ENCODE measurements around the gene KCNC3.

KCNC3 gene

DNA sequence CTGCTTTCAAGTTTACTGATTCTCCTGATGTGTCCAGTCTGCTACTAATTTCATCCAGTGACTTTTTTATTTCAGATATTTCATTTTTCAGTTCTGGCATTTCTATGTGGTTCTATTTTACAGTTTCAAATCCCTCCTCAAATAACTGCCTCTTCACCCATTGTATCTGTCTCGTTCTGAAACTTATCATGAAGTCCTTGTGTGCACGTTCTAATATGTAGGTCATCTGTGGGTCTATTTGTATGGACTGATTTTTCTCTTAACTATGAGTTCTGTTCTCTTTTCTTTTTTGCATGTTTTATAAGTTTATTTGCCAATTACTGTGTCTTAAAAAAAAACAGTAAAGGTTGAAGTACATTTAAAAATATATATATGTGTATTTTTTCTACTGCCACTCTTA, 43.3 kb downstream of the KCNC3 start:
- TF ChIP-seq, protein P1, sequence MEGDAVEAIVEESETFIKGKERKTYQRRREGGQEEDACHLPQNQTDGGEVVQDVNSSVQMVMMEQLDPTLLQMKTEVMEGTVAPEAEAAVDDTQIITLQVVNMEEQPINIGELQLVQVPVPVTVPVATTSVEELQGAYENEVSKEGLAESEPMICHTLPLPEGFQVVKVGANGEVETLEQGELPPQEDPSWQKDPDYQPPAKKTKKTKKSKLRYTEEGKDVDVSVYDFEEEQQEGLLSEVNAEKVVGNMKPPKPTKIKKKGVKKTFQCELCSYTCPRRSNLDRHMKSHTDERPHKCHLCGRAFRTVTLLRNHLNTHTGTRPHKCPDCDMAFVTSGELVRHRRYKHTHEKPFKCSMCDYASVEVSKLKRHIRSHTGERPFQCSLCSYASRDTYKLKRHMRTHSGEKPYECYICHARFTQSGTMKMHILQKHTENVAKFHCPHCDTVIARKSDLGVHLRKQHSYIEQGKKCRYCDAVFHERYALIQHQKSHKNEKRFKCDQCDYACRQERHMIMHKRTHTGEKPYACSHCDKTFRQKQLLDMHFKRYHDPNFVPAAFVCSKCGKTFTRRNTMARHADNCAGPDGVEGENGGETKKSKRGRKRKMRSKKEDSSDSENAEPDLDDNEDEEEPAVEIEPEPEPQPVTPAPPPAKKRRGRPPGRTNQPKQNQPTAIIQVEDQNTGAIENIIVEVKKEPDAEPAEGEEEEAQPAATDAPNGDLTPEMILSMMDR (conservative IDR thresholded peaks at IDR 0.05; ENCODE audit: low read length): no peak
- TF ChIP-seq EZH2phosphoT487 (IDR thresholded peaks at IDR 0.05; ENCODE audit: borderline replicate concordance): no peak
- H3K9ac ChIP-seq (ENCODE audit: low read depth, low read length, poor library complexity, severe bottlenecking): no peak overlapping the region
- H3K36me3 ChIP-seq (ENCODE audit: insufficient read depth, low read length): no peaks in the 10 kb centered on the region
- no peaks in the 10 kb centered on the region for H3K27me3 ChIP-seq (ENCODE audit: insufficient read depth, low read length, poor library complexity, severe bottlenecking)
- H3K79me2 ChIP-seq (ENCODE audit: insufficient read depth, low read length): no peaks in the 10 kb centered on the region
- no peaks in the 10 kb centered on the region for H3F3A ChIP-seq (ENCODE audit: low read depth)
- no peaks in the 10 kb centered on the region for H4K20me1 ChIP-seq (ENCODE audit: insufficient read depth, low read length, poor library complexity, severe bottlenecking)
- peaks cover 9% of the 10 kb centered on the region; the same call in 1 of the 2 replicates for H3K9me3 ChIP-seq (ENCODE audit: insufficient read depth, low read depth, low read length)
- H3K4me2 ChIP-seq (ENCODE audit: low read depth, low read length, poor library complexity, severe bottlenecking): no peak overlapping the region
- H2AFZ ChIP-seq (ENCODE audit: low read length): no peak overlapping the region
- H3K4me1 ChIP-seq (ENCODE audit: insufficient read depth, low read length, poor library complexity, severe bottlenecking): no peaks in the 10 kb centered on the region
- H3K9me2 ChIP-seq (replicated peaks; ENCODE audit: low read depth, low read length): no peaks in the 10 kb centered on the region
- H3K4me3 ChIP-seq (ENCODE audit: low read length, poor library complexity, severe bottlenecking): no peak overlapping the region

DNA sequence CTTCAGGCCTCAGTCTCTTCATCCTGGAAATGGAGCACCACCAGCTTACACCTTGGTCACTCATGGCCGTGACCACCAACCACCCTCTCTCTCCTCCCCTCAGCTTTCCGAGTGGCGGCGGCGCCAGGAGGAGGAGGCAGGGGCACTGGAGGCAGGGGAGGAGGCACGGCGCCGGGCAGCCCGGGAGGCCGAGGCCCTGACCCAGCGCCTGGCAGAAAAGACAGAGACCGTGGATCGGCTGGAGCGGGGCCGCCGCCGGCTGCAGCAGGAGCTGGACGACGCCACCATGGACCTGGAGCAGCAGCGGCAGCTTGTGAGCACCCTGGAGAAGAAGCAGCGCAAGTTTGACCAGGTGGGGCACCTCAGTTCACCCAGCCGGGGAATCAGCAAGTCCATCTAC, 47.7 kb downstream of the KCNC3 start:
- no peaks in the 10 kb centered on the region for H4K20me1 ChIP-seq (ENCODE audit: insufficient read depth, low read length, poor library complexity, severe bottlenecking)
- no peak overlapping the region for H2AFZ ChIP-seq (ENCODE audit: low read length)
- no peaks in the 10 kb centered on the region for H3K79me2 ChIP-seq (ENCODE audit: insufficient read depth, low read length)
- no peaks in the 10 kb centered on the region for H3K4me1 ChIP-seq (ENCODE audit: insufficient read depth, low read length, poor library complexity, severe bottlenecking)
- H3K9me2 ChIP-seq (replicated peaks; ENCODE audit: low read depth, low read length): no peaks in the 10 kb centered on the region
- H3K4me3 ChIP-seq (ENCODE audit: low read length, poor library complexity, severe bottlenecking): no peak overlapping the region
- H3F3A ChIP-seq (ENCODE audit: low read depth): no peaks in the 10 kb centered on the region
- H3K27me3 ChIP-seq (ENCODE audit: insufficient read depth, low read length, poor library complexity, severe bottlenecking): no peaks in the 10 kb centered on the region
- H3K9me3 ChIP-seq (ENCODE audit: insufficient read depth, low read depth, low read length): peaks cover 5% of the 10 kb centered on the region; the same call in 1 of the 2 replicates
- H3K4me2 ChIP-seq (ENCODE audit: low read depth, low read length, poor library complexity, severe bottlenecking): no peak overlapping the region
- no peaks in the 10 kb centered on the region for H3K36me3 ChIP-seq (ENCODE audit: insufficient read depth, low read length)
- no peak overlapping the region for H3K9ac ChIP-seq (ENCODE audit: low read depth, low read length, poor library complexity, severe bottlenecking)
- TF ChIP-seq EZH2phosphoT487 (IDR thresholded peaks at IDR 0.05; ENCODE audit: borderline replicate concordance): no peak
- TF ChIP-seq, protein P1 (conservative IDR thresholded peaks at IDR 0.05; ENCODE audit: low read length): no peak

DNA sequence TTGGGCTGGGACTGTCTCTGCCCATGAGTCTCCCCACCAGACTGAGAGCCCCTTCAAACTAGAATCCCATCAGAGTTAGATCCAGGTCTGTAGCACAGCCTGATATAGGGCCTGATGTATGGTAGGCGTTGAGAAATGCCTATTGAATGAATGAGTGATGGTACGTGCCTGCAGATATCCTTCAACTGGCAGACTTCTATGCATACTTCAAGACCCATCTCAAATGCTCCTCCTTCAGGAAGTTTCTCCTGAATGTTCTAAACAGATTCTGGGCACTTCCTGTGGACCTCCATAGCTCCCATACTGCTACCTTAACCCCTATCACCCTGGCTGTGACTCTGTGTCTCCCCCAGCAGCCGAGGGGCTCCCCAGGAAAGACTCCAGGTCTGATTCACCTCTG, 48.2 kb downstream of the KCNC3 start:
- TF ChIP-seq, protein P1 (conservative IDR thresholded peaks at IDR 0.05; ENCODE audit: low read length): no peak
- no peak for TF ChIP-seq EZH2phosphoT487 (IDR thresholded peaks at IDR 0.05; ENCODE audit: borderline replicate concordance)
- peaks cover 8% of the 10 kb centered on the region; the same call in 1 of the 2 replicates for H3K9me3 ChIP-seq (ENCODE audit: insufficient read depth, low read depth, low read length)
- H3K9ac ChIP-seq (ENCODE audit: low read depth, low read length, poor library complexity, severe bottlenecking): no peak overlapping the region
- H3K27me3 ChIP-seq (ENCODE audit: insufficient read depth, low read length, poor library complexity, severe bottlenecking): no peaks in the 10 kb centered on the region
- no peak overlapping the region for H3K4me2 ChIP-seq (ENCODE audit: low read depth, low read length, poor library complexity, severe bottlenecking)
- H3F3A ChIP-seq (ENCODE audit: low read depth): no peaks in the 10 kb centered on the region
- no peak overlapping the region for H2AFZ ChIP-seq (ENCODE audit: low read length)
- H3K36me3 ChIP-seq (ENCODE audit: insufficient read depth, low read length): no peaks in the 10 kb centered on the region
- H3K4me3 ChIP-seq (ENCODE audit: low read length, poor library complexity, severe bottlenecking): no peak overlapping the region
- H3K9me2 ChIP-seq (replicated peaks; ENCODE audit: low read depth, low read length): no peaks in the 10 kb centered on the region
- H4K20me1 ChIP-seq (ENCODE audit: insufficient read depth, low read length, poor library complexity, severe bottlenecking): no peaks in the 10 kb centered on the region
- no peaks in the 10 kb centered on the region for H3K4me1 ChIP-seq (ENCODE audit: insufficient read depth, low read length, poor library complexity, severe bottlenecking)
- H3K79me2 ChIP-seq (ENCODE audit: insufficient read depth, low read length): no peaks in the 10 kb centered on the region

Data from Loucy (cell line).